ENCODE results near the gene HYCC2. TPM values are rescaled to one million over a fixed set of nuclear protein-coding genes. Genes with fewer than 3 reads are reported as not detected.
"Not testable (repeated sequence)": the region's sequence is repeated elsewhere in the genome, so short reads cannot be mapped to it uniquely, and the experiment has no call there.

Gene HYCC2
- 10 to 100 TPM; 20.1 to 42.1 TPM for total RNA-seq

- peaks cover 11 to 16% of the 10 kb centered on the region in 2 donors for H3K36me3 Mint-ChIP-seq
- no peaks in the 10 kb centered on the region for H3K9me3 Mint-ChIP-seq
- peak within 1 kb of the TSS; percentile 94 for H3K27ac Mint-ChIP-seq
- DNase-seq (ENCODE audit: low spot score in 2 of 2) (peak; percentile 89 to 93), ATAC-seq (peak; percentile 99)
Measured at GRCh38 chr2:201071479-201072200, at the start of gene HYCC2, which contains the start of gene NDUFB3. TSS of gene HYCC2 (minus strand) at chr2:201071671. CDS start at chr2:201024009, 47,662 bp downstream. TSS of gene NDUFB3 (plus strand) at chr2:201072001. CDS start at chr2:201078883, 6,882 bp downstream.

- H3K36me3 Mint-ChIP-seq = peaks cover 65 to 73% of the 10 kb centered on the region in 2 donors
- ATAC-seq (no peak), DNase-seq (ENCODE audit: low spot score in 2 of 2) (no peak)
- H3K9me3 Mint-ChIP-seq = no peaks in the 10 kb centered on the region
- peak overlapping the region; percentile 99 to 100 for H3K27ac Mint-ChIP-seq
Measured at GRCh38 chr2:201118961-201119854, 47.7 kb upstream of the HYCC2 start.

- Mint-ChIP-seq H3K36me3 (peaks cover 59 to 66% of the 10 kb centered on the region in 2 donors), H3K9me3 (no peaks in the 10 kb centered on the region), H3K27ac (peak overlapping the region; percentile 99 to 100)
- DNase-seq (ENCODE audit: low spot score in 2 of 2) = peak; percentile 80 to 88
- peak; percentile 46 to 48 for ATAC-seq
Measured at GRCh38 chr2:201118121-201118960, 46.9 kb upstream of the HYCC2 start.

GRCh38 chr2:201117735-201118094, 46.2 kb upstream of the HYCC2 start:
- peak; percentile 4 to 27 for ATAC-seq
- H3K27ac Mint-ChIP-seq = peak overlapping the region; percentile 99 to 100
- H3K9me3 Mint-ChIP-seq; DNase-seq (ENCODE audit: low spot score in 2 of 2): not testable (repeated sequence)
- peaks cover 53 to 65% of the 10 kb centered on the region in 2 donors for H3K36me3 Mint-ChIP-seq

- H3K36me3 Mint-ChIP-seq = peaks cover 47 to 59% of the 10 kb centered on the region in 2 donors
- DNase-seq (ENCODE audit: low spot score in 2 of 2) = no peak
- peak overlapping the region; percentile 99 to 100 for H3K27ac Mint-ChIP-seq
- no peaks in the 10 kb centered on the region for H3K9me3 Mint-ChIP-seq
- ATAC-seq = peak; percentile 32 to 56
Measured at GRCh38 chr2:201116959-201117734, 45.7 kb upstream of the HYCC2 start.

- Mint-ChIP-seq H3K27ac (peak within 1 kb of the TSS; percentile 99 to 100), H3K9me3 (no peaks in the 10 kb centered on the region), H3K36me3 (peaks cover 42 to 51% of the 10 kb centered on the region in 2 donors)
- DNase-seq (ENCODE audit: low spot score in 2 of 2) (peak; percentile 71 to 90), ATAC-seq (peak; percentile 61 to 66)
Measured at GRCh38 chr2:201116115-201116958, 44.9 kb upstream of the HYCC2 start, which contains the start of gene CFLAR. TSS of gene CFLAR (plus strand) at chr2:201116164. CDS start at chr2:201129866, 13,702 bp downstream.

- ATAC-seq (no peak), DNase-seq (ENCODE audit: low spot score in 2 of 2) (no peak)
- Mint-ChIP-seq H3K36me3 (peaks cover 28 to 36% of the 10 kb centered on the region in 2 donors), H3K27ac (peak overlapping the region; percentile 98 to 99), H3K9me3 (no peaks in the 10 kb centered on the region)
Measured at GRCh38 chr2:201114846-201115245, 43.4 kb upstream of the HYCC2 start.

GRCh38 chr2:201114350-201114749, 42.9 kb upstream of the HYCC2 start:
- H3K9me3 Mint-ChIP-seq = no peaks in the 10 kb centered on the region
- ATAC-seq (no peak), DNase-seq (ENCODE audit: low spot score in 2 of 2) (no peak)
- peak overlapping the region; percentile 98 to 99 for H3K27ac Mint-ChIP-seq
- H3K36me3 Mint-ChIP-seq = peaks cover 24 to 31% of the 10 kb centered on the region in 2 donors

GRCh38 chr2:201111096-201111495, 39.6 kb upstream of the HYCC2 start:
- H3K27ac Mint-ChIP-seq = peak overlapping the region in 1 of 2 donors; percentile 34
- DNase-seq (ENCODE audit: low spot score in 2 of 2) (no peak), ATAC-seq (no peak)
- no peaks in the 10 kb centered on the region for H3K9me3 Mint-ChIP-seq
- peaks cover 7 to 19% of the 10 kb centered on the region in 2 donors for H3K36me3 Mint-ChIP-seq

GRCh38 chr2:201110615-201111014, 39.1 kb upstream of the HYCC2 start:
- H3K27ac Mint-ChIP-seq = peak overlapping the region in 1 of 2 donors; percentile 34

GRCh38 chr2:201109186-201109585, 37.7 kb upstream of the HYCC2 start:
- DNase-seq (ENCODE audit: low spot score in 2 of 2) = no peak
- H3K9me3 Mint-ChIP-seq = no peaks in the 10 kb centered on the region
- no peak overlapping the region for H3K27ac Mint-ChIP-seq
- no peaks in the 10 kb centered on the region for H3K36me3 Mint-ChIP-seq
- ATAC-seq = no peak

More at GRCh38 chr2:201110615-201111014, 39.1 kb upstream of the HYCC2 start:
- DNase-seq (ENCODE audit: low spot score in 2 of 2) (no peak), ATAC-seq (no peak)
- H3K9me3 Mint-ChIP-seq = no peaks in the 10 kb centered on the region
- H3K36me3 Mint-ChIP-seq = peaks cover 2 to 14% of the 10 kb centered on the region in 2 donors

GRCh38 chr2:201108341-201108740, 36.9 kb upstream of the HYCC2 start:
- no peaks in the 10 kb centered on the region for H3K9me3 Mint-ChIP-seq
- no peak overlapping the region for H3K27ac Mint-ChIP-seq
- ATAC-seq (no peak), DNase-seq (ENCODE audit: low spot score in 2 of 2) (no peak)
- no peaks in the 10 kb centered on the region for H3K36me3 Mint-ChIP-seq

GRCh38 chr2:201107624-201108023, 36.2 kb upstream of the HYCC2 start:
- DNase-seq (ENCODE audit: low spot score in 2 of 2) (no peak), ATAC-seq (no peak)
- H3K9me3 Mint-ChIP-seq = no peaks in the 10 kb centered on the region
- H3K36me3 Mint-ChIP-seq = no peaks in the 10 kb centered on the region
- no peak overlapping the region for H3K27ac Mint-ChIP-seq

- no peak for DNase-seq (ENCODE audit: low spot score in 2 of 2)
- Mint-ChIP-seq H3K36me3 (no peaks in the 10 kb centered on the region), H3K9me3 (no peaks in the 10 kb centered on the region), H3K27ac (no peak overlapping the region)
- no peak for ATAC-seq
Measured at GRCh38 chr2:201105759-201106158, 34.3 kb upstream of the HYCC2 start.

GRCh38 chr2:201100497-201100896, 29.0 kb upstream of the HYCC2 start:
- no peak overlapping the region for H3K27ac Mint-ChIP-seq
- ATAC-seq = no peak
- no peaks in the 10 kb centered on the region for H3K9me3 Mint-ChIP-seq
- no peak for DNase-seq (ENCODE audit: low spot score in 2 of 2)
- H3K36me3 Mint-ChIP-seq = no peaks in the 10 kb centered on the region

All from activated naive CD4-positive, alpha-beta T cell treated with anti-CD3 and anti-CD28 coated beads, Interleukin-2, amount 50 U/mL, for 72 hours (primary cell).